MM.1S (cell line): ENCODE measurements around the gene ELK1.

Experiments used
- CTCF ChIP-seq: fragments of 300-600 bp; sonication (generic); IDR thresholded peaks from 2 replicates; pipeline ENCODE4 v1.5.1; 2016; ENCODE audit warnings: antibody characterized with exemption, low read length, mixed read lengths
- EZH2 ChIP-seq: fragments of 300-600 bp; sonication (generic); optimal IDR thresholded peaks from 2 replicates; pipeline ENCODE3; 2017; ENCODE audit warnings: low read depth, mild to moderate bottlenecking, antibody characterized with exemption, low read length, mixed read lengths
- EZH2phosphoT487 ChIP-seq: fragments of 300-600 bp; sonication (generic); IDR thresholded peaks from 2 replicates; pipeline ENCODE4 v1.6.1; 2018; ENCODE audit warnings: antibody characterized with exemption, low read length

DNA sequence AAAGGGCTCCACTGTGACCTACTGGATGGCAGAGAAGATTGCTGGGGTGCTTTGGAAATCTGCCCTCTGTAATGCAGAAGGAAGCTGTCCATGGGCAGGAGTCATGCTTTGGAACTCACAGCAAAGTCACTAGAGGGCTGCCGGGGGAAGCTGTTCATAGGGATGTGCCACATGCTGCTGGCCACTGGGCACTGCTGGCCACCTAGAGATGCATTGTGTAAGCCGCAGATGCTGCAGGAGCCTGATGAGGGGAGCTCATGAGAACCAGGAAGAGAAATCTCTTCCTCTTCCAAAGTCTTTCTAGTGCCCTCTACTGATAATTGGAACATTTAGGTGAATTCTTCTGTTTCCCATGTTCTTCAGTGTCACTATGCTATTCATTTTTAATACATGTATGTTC, 39.8 kb upstream of the ELK1 start:
- TF ChIP-seq CTCF (no peak), EZH2 (no peak), EZH2phosphoT487 (no peak)
